ENCODE measurements around the gene PRLR. TPM values are rescaled to one million over a fixed set of nuclear protein-coding genes. Genes with fewer than 3 reads are reported as not detected.
A peak's percentile ranks its signal among the peaks of the same experiment; 100 is the strongest.

PRLR gene
- total and polyA plus RNA-seq, 10 of the 15 experiments (the other 5 are each of a cell fraction or from before 2014, with no cell fraction given) = 0.03 to 8.1 (median 0.20) TPM

GRCh38 chr5:35129921-35130485 lies 100.3 kb downstream of the PRLR start:
- intact Hi-C loops (cut with micrococcal nuclease; ENCODE audit: unreplicated experiment) (no loop called here), in situ Hi-C loops (cut with MboI) (no loop called here)
- RAD21 ChIA-PET (ENCODE audit: unreplicated experiment) = interaction anchor here (1.0 kb wide), 1 partner anchor 74 kb away, joined by 3 read pairs; no protein-coding TSS in a partner anchor
- Histone ChIP-seq H3K79me2 (ENCODE audit: control insufficient read depth, insufficient read depth, low read length) (no peaks in the 10 kb centered on the region), H3K36me3 (ENCODE audit: control insufficient read depth in 2 of 2, insufficient read depth in 2 of 2, low read length in 1 of 2) (no peaks in the 10 kb centered on the region; a peak in 1 of 4 replicates), H2AFZ (ENCODE audit: control insufficient read depth, low read depth, low read length) (no peak overlapping the region), H3K27ac (ENCODE audit: control insufficient read depth, insufficient read depth) (no peak overlapping the region), H4K20me1 (ENCODE audit: control insufficient read depth, insufficient read depth) (no peaks in the 10 kb centered on the region), H3K9ac (ENCODE audit: control insufficient read depth, insufficient read depth, low read length) (no peak overlapping the region), H3K9me3 (replicated peaks; ENCODE audit: control insufficient read depth, insufficient read depth, low read length) (no peaks in the 10 kb centered on the region), H3K4me1 (ENCODE audit: control insufficient read depth, insufficient read depth, low read length) (no peaks in the 10 kb centered on the region), H3K27me3 (replicated peaks in 1 of 2; ENCODE audit: control insufficient read depth in 2 of 2, insufficient read depth in 2 of 2, low read length in 1 of 2) (no peaks in the 10 kb centered on the region), H3K4me3 (no peak overlapping the region), H3K4me2 (ENCODE audit: control insufficient read depth, insufficient read depth) (no peak overlapping the region)
- no peak for FAIRE-seq
- CTCF ChIA-PET = interaction anchor here (0.6 to 1.4 kb wide), 3 partner anchors 21 to 306 kb away, joined by 3 to 4 read pairs (median 4); no protein-coding TSS in a partner anchor
- DNase-seq (ENCODE audit: low read depth, low spot score) = peak; percentile 15
- POLR2A ChIA-PET = interaction anchor here (0.6 to 2.0 kb wide), 2 partner anchors 12 to 43 kb away, joined by 3 to 7 read pairs; no protein-coding TSS in a partner anchor
- SMC1A ChIA-PET (ENCODE audit: uncharacterized antibody, unreplicated experiment) = interaction anchor here (0.7 to 1.5 kb wide), 7 partner anchors 9 to 82 kb away, joined by 3 to 4 read pairs (median 3); no protein-coding TSS in a partner anchor
- ATAC-seq = peak; percentile 96
- 36% methylated on average over 7 of the region's 7 CpGs for WGBS (ENCODE audit: insufficient coverage, insufficient replicate concordance, low lambda C conversion rate, missing lambda C conversion rate)
- no TSS peak for BruUV-seq (replicated peaks)
- no peak for TF ChIP-seq FOXM1 (IDR thresholded peaks at IDR 0.05; ENCODE audit: low read depth, low read length)
- no peak for TF ChIP-seq STAT3 (IDR thresholded peaks at IDR 0.05; ENCODE audit: low read depth, low read length)
- no peak for TF ChIP-seq SREBF2 (IDR thresholded peaks at IDR 0.05; ENCODE audit: low read length)
- TF ChIP-seq CBFB (IDR thresholded peaks at IDR 0.05; ENCODE audit: low read depth) = no peak
- TF ChIP-seq RUNX3 (IDR thresholded peaks at IDR 0.05; ENCODE audit: low read length) = peak; percentile 25; the same call in 1 of the 2 replicates
- TF ChIP-seq ZBED1 (IDR thresholded peaks at IDR 0.05; ENCODE audit: borderline replicate concordance) = no peak
- no peak for TF ChIP-seq CREB1 (IDR thresholded peaks at IDR 0.05; ENCODE audit: low read depth)
- TF ChIP-seq CUX1 (IDR thresholded peaks at IDR 0.05; ENCODE audit: insufficient replicate concordance, low read depth, low read length) = no peak
- TF ChIP-seq IRF4 (IDR thresholded peaks at IDR 0.05; ENCODE audit: low read depth, low read length) = 0 out of 2 replicates have a peak, but pooled peaks have one; percentile 9
- TF ChIP-seq CBX3 (IDR thresholded peaks at IDR 0.05; ENCODE audit: borderline replicate concordance, low read depth) = no peak
- no peak for TF ChIP-seq BMI1 (IDR thresholded peaks at IDR 0.05; ENCODE audit: borderline replicate concordance)
- TF ChIP-seq, protein P1, sequence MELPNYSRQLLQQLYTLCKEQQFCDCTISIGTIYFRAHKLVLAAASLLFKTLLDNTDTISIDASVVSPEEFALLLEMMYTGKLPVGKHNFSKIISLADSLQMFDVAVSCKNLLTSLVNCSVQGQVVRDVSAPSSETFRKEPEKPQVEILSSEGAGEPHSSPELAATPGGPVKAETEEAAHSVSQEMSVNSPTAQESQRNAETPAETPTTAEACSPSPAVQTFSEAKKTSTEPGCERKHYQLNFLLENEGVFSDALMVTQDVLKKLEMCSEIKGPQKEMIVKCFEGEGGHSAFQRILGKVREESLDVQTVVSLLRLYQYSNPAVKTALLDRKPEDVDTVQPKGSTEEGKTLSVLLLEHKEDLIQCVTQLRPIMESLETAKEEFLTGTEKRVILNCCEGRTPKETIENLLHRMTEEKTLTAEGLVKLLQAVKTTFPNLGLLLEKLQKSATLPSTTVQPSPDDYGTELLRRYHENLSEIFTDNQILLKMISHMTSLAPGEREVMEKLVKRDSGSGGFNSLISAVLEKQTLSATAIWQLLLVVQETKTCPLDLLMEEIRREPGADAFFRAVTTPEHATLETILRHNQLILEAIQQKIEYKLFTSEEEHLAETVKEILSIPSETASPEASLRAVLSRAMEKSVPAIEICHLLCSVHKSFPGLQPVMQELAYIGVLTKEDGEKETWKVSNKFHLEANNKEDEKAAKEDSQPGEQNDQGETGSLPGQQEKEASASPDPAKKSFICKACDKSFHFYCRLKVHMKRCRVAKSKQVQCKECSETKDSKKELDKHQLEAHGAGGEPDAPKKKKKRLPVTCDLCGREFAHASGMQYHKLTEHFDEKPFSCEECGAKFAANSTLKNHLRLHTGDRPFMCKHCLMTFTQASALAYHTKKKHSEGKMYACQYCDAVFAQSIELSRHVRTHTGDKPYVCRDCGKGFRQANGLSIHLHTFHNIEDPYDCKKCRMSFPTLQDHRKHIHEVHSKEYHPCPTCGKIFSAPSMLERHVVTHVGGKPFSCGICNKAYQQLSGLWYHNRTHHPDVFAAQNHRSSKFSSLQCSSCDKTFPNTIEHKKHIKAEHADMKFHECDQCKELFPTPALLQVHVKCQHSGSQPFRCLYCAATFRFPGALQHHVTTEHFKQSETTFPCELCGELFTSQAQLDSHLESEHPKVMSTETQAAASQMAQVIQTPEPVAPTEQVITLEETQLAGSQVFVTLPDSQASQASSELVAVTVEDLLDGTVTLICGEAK (IDR thresholded peaks at IDR 0.05; ENCODE audit: borderline replicate concordance) = no peak
- TF ChIP-seq RAD21 (IDR thresholded peaks at IDR 0.05; ENCODE audit: insufficient read depth, low read depth, low read length) = no peak
